ENCODE measurements around the gene PSMG2.

PSMG2 gene, protein sequence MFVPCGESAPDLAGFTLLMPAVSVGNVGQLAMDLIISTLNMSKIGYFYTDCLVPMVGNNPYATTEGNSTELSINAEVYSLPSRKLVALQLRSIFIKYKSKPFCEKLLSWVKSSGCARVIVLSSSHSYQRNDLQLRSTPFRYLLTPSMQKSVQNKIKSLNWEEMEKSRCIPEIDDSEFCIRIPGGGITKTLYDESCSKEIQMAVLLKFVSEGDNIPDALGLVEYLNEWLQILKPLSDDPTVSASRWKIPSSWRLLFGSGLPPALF

DNA sequence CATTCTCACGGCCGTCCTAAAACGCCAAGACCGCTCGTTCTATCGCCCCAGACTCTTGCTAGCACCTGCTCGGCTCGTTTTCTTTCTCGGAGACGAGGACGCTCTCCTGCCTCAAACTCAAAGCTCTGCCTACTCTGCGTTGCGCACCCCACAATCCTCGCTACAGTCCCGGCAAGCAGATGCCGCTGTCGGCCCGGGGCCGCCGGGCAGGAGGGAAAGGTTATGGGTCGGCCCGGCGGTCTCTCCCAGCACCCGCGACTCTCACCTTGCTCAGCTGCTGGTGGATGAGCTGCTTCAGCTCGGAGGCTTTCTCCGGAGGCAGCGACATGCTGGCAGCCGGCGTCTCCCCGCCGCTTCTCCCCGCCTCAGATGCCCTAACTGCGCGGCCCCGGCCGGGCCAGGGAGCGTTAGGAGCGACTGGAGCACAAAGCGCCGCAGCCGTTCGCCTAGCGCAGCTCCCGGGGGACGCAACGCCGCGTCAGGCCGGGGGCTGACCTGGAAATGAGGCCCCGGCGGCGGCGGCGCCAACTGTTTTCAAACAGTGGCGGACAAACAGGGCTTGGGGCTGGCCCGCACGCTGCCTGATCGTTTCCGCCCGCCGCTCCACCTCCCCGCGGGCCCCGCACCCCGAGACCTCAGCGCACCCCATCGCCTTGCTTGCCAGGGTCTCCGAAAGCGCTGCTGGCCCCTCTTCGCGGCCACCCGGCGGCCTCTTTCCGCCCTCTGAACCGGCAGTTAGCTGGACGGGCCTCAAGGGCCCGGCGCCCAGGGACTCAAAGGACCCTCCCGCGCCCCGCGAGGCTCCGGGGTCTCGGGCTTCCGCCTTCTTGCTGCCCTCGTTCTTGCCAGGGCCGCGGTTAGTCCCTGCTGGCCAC is at the start of gene PSMG2, which contains the start of gene CEP76:
PSMG2 (plus strand) TSS at position 822 of the 875 bp plus-strand sequence. CDS start 66 bp downstream, outside the sequence.
CEP76 (minus strand) TSS at position 503 of the 875 bp plus-strand sequence; CDS start at position 328, 175 bp downstream.
- peak; percentile 85 for DNase-seq
- Mint-ChIP-seq H3K27ac (peak within 1 kb of the TSS; percentile 95), H3K27me3 (no peaks in the 10 kb centered on the region), H3K4me1 (peaks cover 44% of the 10 kb centered on the region), H3K9me3 (no peaks in the 10 kb centered on the region), H3K36me3 (ENCODE audit: low read depth) (peaks cover 25% of the 10 kb centered on the region), H3K4me3 (peak within 1 kb of the TSS; percentile 98)
- peak; percentile 82 for ATAC-seq

DNA sequence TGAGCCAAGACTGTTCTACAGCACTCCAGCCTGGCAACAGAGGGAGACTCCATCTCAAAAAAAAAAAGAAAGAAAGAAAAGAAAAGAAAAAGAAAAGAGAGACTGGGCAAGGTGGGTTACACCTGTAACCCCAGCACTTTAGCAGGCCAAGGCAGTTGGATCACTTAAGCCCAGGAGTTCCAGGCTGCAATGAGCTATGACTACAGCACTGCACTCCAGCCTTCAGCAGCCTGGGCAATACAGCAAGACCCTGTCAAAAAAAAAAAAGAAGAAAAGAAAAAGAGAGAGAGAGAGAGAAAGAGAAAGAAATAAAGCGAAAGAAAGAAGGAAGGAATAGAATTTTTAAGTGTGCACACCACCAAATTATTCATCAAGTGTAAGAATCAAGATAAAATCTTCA is 47.9 kb upstream of the PSMG2 start:
- DNase-seq (no peak), ATAC-seq (no peak)
- H3K27me3 Mint-ChIP-seq = peaks cover 40% of the 10 kb centered on the region
- peaks cover 26% of the 10 kb centered on the region for H3K4me1 Mint-ChIP-seq
- H3K36me3 Mint-ChIP-seq (ENCODE audit: low read depth) = no peaks in the 10 kb centered on the region
- H3K9me3 Mint-ChIP-seq = no peaks in the 10 kb centered on the region
- no peak overlapping the region for H3K27ac Mint-ChIP-seq
- H3K4me3 Mint-ChIP-seq = no peak overlapping the region

DNA sequence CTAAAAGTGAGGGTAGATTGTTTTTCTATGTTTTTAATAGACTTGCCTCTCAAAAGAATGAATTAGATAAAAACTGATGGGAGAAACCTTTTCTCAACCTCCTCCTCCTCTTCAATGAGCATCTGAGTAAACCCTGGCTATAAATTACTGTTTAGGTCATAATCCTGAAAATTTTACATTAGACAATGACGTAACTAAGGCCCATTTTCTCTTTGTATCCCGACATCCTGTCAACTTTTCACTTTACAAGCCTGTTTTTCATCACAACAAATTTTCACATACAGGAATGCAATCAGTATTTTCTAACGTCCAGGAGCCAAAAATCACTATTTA is 46.3 kb upstream of the PSMG2 start:
- ATAC-seq (no peak), DNase-seq (no peak)
- Mint-ChIP-seq H3K27ac (no peak overlapping the region), H3K9me3 (no peaks in the 10 kb centered on the region), H3K27me3 (peaks cover 36% of the 10 kb centered on the region), H3K4me3 (peak overlapping the region; percentile 73), H3K4me1 (peaks cover 26% of the 10 kb centered on the region), H3K36me3 (ENCODE audit: low read depth) (no peaks in the 10 kb centered on the region)

DNA sequence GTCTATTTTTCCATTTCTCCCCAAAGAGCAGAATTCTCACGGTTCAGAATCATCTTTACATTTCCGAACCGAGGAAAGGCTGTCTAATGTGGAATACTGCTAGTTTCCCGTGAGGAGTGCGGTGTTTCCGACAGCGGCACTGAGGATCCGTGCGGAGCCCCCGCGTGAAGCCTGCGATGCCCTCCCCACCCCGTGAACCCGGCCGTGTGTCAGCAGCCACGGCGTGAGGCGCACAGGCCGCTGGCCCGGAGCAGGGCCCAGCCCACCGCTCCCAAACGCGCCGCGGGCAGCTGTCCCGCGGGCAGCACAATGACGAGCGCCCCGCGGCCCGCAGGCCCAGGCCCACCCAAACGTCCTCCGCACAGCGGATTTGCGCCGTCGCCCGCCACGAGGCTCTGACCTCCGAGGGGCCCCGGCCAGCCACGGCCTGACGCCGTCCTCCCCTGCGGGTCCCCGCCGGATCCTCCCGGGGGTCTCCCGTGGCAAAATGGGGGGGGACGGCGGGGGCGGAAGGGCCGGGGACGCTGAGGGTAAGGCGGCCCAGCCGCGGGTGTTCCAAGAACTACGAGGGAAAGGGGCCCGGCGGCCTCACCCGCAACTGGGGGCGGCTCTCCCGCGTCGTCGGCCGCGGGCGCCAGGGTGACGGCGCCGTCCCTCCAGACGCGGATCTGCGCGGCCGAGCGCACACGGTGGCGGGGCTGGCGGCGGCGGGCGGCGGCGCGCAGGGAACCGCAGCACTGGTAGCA is 45.7 kb upstream of the PSMG2 start:
- Mint-ChIP-seq H3K36me3 (ENCODE audit: low read depth) (no peaks in the 10 kb centered on the region), H3K27ac (no peak overlapping the region), H3K9me3 (no peaks in the 10 kb centered on the region), H3K27me3 (peaks cover 34% of the 10 kb centered on the region), H3K4me3 (peak overlapping the region; percentile 73), H3K4me1 (peaks cover 26% of the 10 kb centered on the region)
- ATAC-seq (peak; percentile 21), DNase-seq (peak; percentile 23)

- DNase-seq (peak; percentile 34), ATAC-seq (peak; percentile 60)
- no peaks in the 10 kb centered on the region for H3K9me3 Mint-ChIP-seq
- H3K27ac Mint-ChIP-seq = no peak within 1 kb of the TSS
- H3K4me3 Mint-ChIP-seq = peak within 1 kb of the TSS; percentile 78
- peaks cover 23% of the 10 kb centered on the region for H3K4me1 Mint-ChIP-seq
- peaks cover 34% of the 10 kb centered on the region for H3K27me3 Mint-ChIP-seq
- no peaks in the 10 kb centered on the region for H3K36me3 Mint-ChIP-seq (ENCODE audit: low read depth)
Measured at GRCh38 chr18:12657684-12658425, 45.0 kb upstream of the PSMG2 start, which contains the start of gene SPIRE1. SPIRE1 (minus strand) TSS chr18:12658107; CDS start chr18:12657866, 241 bp downstream.

DNA sequence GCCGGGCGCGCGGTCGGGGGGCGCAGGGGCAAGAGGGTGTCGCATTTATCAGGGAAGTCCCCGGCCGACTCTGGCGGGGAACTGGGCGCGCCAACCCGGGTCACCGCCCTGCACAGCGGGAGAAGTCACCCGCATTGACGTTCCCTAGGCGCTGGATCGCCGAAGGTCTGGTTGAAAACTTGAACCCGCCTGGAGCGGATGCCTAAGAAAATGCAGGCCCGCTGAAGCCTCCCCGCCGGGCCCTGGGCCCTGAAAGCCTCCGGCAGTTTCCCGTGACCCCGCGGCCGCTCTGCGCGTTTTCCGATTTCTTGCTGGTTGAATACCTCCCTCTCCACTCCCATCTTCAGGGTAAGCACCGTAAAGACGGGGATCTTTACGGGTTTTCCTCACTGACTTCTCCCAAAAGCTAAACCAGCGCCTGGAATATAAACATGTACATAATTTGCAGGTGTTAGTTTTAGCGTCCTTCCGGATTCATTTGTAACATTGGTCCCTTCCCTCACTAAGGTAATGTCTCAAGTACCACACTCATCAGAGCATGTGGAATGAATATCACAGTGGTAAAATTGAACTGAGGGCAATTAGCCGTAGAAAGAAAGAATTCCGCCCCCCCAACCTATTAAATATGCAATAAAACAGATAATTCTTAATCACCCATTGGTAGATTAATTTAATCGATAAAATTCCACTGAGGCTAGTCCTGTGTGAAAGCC is 44.3 kb upstream of the PSMG2 start:
- Mint-ChIP-seq H3K4me1 (peaks cover 21% of the 10 kb centered on the region), H3K27ac (no peak overlapping the region), H3K27me3 (peaks cover 30% of the 10 kb centered on the region), H3K4me3 (peak overlapping the region; percentile 78), H3K36me3 (ENCODE audit: low read depth) (no peaks in the 10 kb centered on the region), H3K9me3 (no peaks in the 10 kb centered on the region)
- ATAC-seq (no peak), DNase-seq (peak; percentile 27)

- DNase-seq = peak; percentile 32
- H3K4me1 Mint-ChIP-seq = peaks cover 19% of the 10 kb centered on the region
- H3K27me3 Mint-ChIP-seq = peaks cover 22% of the 10 kb centered on the region
- H3K36me3 Mint-ChIP-seq (ENCODE audit: low read depth) = no peaks in the 10 kb centered on the region
- H3K27ac Mint-ChIP-seq = no peak overlapping the region
- no peaks in the 10 kb centered on the region for H3K9me3 Mint-ChIP-seq
- H3K4me3 Mint-ChIP-seq = no peak overlapping the region
- ATAC-seq = no peak
Measured at GRCh38 chr18:12659904-12660605, 42.8 kb upstream of the PSMG2 start.

- H3K36me3 Mint-ChIP-seq (ENCODE audit: low read depth) = peaks cover 3% of the 10 kb centered on the region
- ATAC-seq = no peak
- H3K4me3 Mint-ChIP-seq = no peak overlapping the region
- H3K27ac Mint-ChIP-seq = no peak overlapping the region
- H3K27me3 Mint-ChIP-seq = no peaks in the 10 kb centered on the region
- DNase-seq = no peak
- H3K9me3 Mint-ChIP-seq = no peaks in the 10 kb centered on the region
- peaks cover 3% of the 10 kb centered on the region for H3K4me1 Mint-ChIP-seq
Measured at GRCh38 chr18:12668041-12668440, 34.8 kb upstream of the PSMG2 start.

- H3K27ac Mint-ChIP-seq = peak overlapping the region; percentile 53
- H3K4me3 Mint-ChIP-seq = no peak overlapping the region
- no peaks in the 10 kb centered on the region for H3K9me3 Mint-ChIP-seq
- peaks cover 3% of the 10 kb centered on the region for H3K4me1 Mint-ChIP-seq
- H3K27me3 Mint-ChIP-seq = no peaks in the 10 kb centered on the region
- ATAC-seq (no peak), DNase-seq (no peak)
- peaks cover 19% of the 10 kb centered on the region for H3K36me3 Mint-ChIP-seq (ENCODE audit: low read depth)
Measured at GRCh38 chr18:12679183-12679786, 23.6 kb upstream of the PSMG2 start.

GRCh38 chr18:12686100-12686499 is 16.7 kb upstream of the PSMG2 start:
- Mint-ChIP-seq H3K36me3 (ENCODE audit: low read depth) (no peaks in the 10 kb centered on the region), H3K9me3 (no peaks in the 10 kb centered on the region), H3K4me3 (no peak overlapping the region), H3K27me3 (no peaks in the 10 kb centered on the region), H3K27ac (no peak overlapping the region), H3K4me1 (peaks cover 2% of the 10 kb centered on the region)
- DNase-seq (no peak), ATAC-seq (no peak)

DNA sequence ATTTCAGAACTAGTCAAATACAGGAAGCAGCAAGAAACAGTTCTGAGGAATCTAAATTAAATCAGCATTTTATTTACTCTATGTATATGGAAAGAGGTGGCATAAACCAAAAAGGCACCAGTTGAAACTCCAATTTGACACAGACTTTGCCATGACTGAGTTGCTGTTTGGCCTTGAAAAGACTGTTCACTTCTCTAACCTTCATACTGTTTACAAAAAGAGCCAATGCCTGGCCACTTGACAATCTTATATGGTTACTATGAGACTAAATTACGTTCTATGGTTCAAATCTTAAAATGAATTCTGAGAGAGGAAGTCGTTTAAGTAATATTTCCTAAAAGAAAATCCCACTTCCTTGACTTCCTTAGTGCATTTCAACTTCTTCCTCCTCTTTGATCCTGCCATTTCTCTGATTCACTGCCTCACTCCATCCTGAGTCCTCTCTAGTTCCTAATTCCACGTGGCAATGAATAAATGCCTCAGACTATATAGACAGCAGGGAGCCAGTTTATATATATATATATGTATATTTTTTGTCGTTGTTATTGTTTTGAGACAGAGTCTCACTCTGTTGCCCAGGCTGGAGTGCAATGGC is 13.5 kb upstream of the PSMG2 start:
- no peak for ATAC-seq
- no peak for DNase-seq
- H3K27ac Mint-ChIP-seq = no peak overlapping the region
- H3K4me1 Mint-ChIP-seq = peaks cover 8% of the 10 kb centered on the region
- H3K9me3 Mint-ChIP-seq = no peaks in the 10 kb centered on the region
- no peak overlapping the region for H3K4me3 Mint-ChIP-seq
- no peaks in the 10 kb centered on the region for H3K27me3 Mint-ChIP-seq
- peaks cover 5% of the 10 kb centered on the region for H3K36me3 Mint-ChIP-seq (ENCODE audit: low read depth)

DNA sequence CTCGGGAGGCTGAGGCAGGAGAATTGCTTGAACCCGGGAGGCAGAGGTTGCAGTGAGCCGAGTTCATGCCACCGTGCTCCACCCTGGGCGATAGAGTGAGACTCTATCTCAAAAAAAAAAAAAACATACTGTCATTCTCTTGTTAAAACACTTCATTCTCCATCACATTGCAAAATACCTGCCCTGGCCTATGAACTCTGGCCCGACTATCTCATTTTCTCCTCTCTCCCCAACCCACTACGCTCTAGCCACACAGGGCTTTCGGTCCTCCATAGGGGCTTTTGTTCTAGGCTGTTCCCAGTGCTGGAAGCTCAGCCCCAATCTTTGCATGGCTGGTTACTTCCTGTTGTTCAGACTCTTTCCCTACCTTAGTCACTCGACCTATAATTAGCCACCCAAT is 10.6 kb upstream of the PSMG2 start:
- H3K36me3 Mint-ChIP-seq (ENCODE audit: low read depth) = peaks cover 13% of the 10 kb centered on the region
- H3K4me1 Mint-ChIP-seq = peaks cover 8% of the 10 kb centered on the region
- DNase-seq (no peak), ATAC-seq (no peak)
- no peaks in the 10 kb centered on the region for H3K27me3 Mint-ChIP-seq
- H3K27ac Mint-ChIP-seq = no peak overlapping the region
- no peaks in the 10 kb centered on the region for H3K9me3 Mint-ChIP-seq
- no peak overlapping the region for H3K4me3 Mint-ChIP-seq

All from activated naive CD8-positive, alpha-beta T cell treated with anti-CD3 and anti-CD28 coated beads, Interleukin-2, amount 50 U/mL, for 24 hours (primary cell).